ENCODE results near the gene KCNE4.

- TF ChIP-seq CTCF (IDR thresholded peaks at IDR 0.05) (no peak), EZH2 (IDR thresholded peaks at IDR 0.05; ENCODE audit: borderline replicate concordance, insufficient read depth, low read depth, low read length, poor library complexity, severe bottlenecking) (no peak)
Observed at GRCh38 chr2:223068071-223068470, 16.1 kb downstream of the KCNE4 start.
